C4-2B (cell line): ENCODE data around the gene DDAH2.

Experiments
- CTCF ChIP-seq: fragments of 450-650 bp; conservative IDR thresholded peaks from 2 replicates; pipeline ENCODE4 v1.5.1; 2017; ENCODE audit warnings: mild to moderate bottlenecking
- ZFX ChIP-seq: fragments of 450-650 bp; IDR thresholded peaks from 2 replicates; pipeline ENCODE4 v1.6.1; 2017

GRCh38 chr6:31725502-31726350 lies 3.4 kb downstream of the DDAH2 start:
- TF ChIP-seq CTCF: no peak
- no peak for TF ChIP-seq ZFX
